ENCODE measurements around the gene DDX21.

GRCh38 chr10:68982389-68982788, 26.4 kb downstream of the DDX21 start:
- TF ChIP-seq GATA2 (IDR thresholded peaks at IDR 0.05; ENCODE audit: low read depth, low read length), result no peak
- TF ChIP-seq GATA3 (IDR thresholded peaks at IDR 0.05; ENCODE audit: low read depth, low read length), result no peak

Measured in SH-SY5Y (cell line).